HCT116 (cell line): ENCODE data around the gene CNTNAP5. TPM values are rescaled to one million over a fixed set of nuclear protein-coding genes. Genes with fewer than 3 reads are reported as not detected.

ENCODE experiments used
- ATAC-seq: fragments of 200-7000 bp; cut with Tn5 transposase; 2 replicates; pipeline ENCODE4 v1.9.1; 2020; ENCODE audit warnings: mild to moderate bottlenecking, moderate library complexity
- BruUV-seq: library from RNA; stranded (reverse); fragments of 400-500 nt; replicated peaks from 2 replicates; lab custom pipeline; 2021; lab: Mats Ljungman, UMichigan
- CTCF ChIA-PET: fragments of 300-600 bp; sonication (Branson Sonifier 250); formaldehyde crosslinking; loops from one replicate; lab custom pipeline; 2021; ENCODE audit warnings: antibody characterized with exemption; lab: Charles Lee
- POLR2A ChIA-PET: fragments of 300-600, 350-600 bp; sonication (Branson Sonifier 250); formaldehyde crosslinking; loops from one replicate; lab custom pipeline; 2021; ENCODE audit warnings: antibody characterized with exemption; lab: Charles Lee
- RAD21 ChIA-PET, 2 experiments: fragments of 300-600 bp; sonication (Branson Sonifier 250); formaldehyde crosslinking; loops; one replicate each; lab custom pipeline; 2023; ENCODE audit warnings: low total read pairs in 2 of 2; ENCODE audit not compliant: uncharacterized antibody in 2 of 2, unreplicated experiment in 2 of 2, low non-redundant PET in 1 of 2; lab: Charles Lee
- DNase-seq: peaks from one replicate; pipeline ENCODE4 v3.0.0-alpha.2; 2010; ENCODE audit warnings: low read depth, low spot score
- H2AFZ ChIP-seq: fragments of 200-600 bp; shearing (Covaris generic), sonication (generic); 2 replicates; pipeline ENCODE4 v1.6.1; 2017; ENCODE audit warnings: low read depth, mixed run types, mixed read lengths, antibody characterized with exemption, low read length; ENCODE audit not compliant: poor library complexity, severe bottlenecking
- H3K27ac ChIP-seq: 2 replicates; pipeline ENCODE4 v1.5.1; 2012; ENCODE audit warnings: low read depth, low read length
- H3K27me3 ChIP-seq: fragments of 200-600 bp; sonication (generic); 2 replicates; pipeline ENCODE4 v1.6.1; 2016; ENCODE audit warnings: mixed run types, low read length, mixed read lengths; ENCODE audit not compliant: insufficient read depth
- H3K36me3 ChIP-seq, 2 experiments: fragments of 200-500 bp in 1 of 2; fragments of 200-600 bp in 1 of 2; sonication (Bioruptor generic) in 1 of 2; sonication (generic) in 1 of 2; 2 replicates each; pipeline versions ENCODE4 v1.5.1 to v1.6.1; 2014 to 2016; ENCODE audit warnings: low read length in 2 of 2, inconsistent platforms in 1 of 2, mixed read lengths in 1 of 2, mixed run types in 1 of 2; ENCODE audit not compliant: insufficient read depth in 2 of 2, control insufficient read depth in 1 of 2
- H3K4me1 ChIP-seq, 2 experiments: fragments of 200-600 bp in 1 of 2; sonication (generic) in 1 of 2; 2 replicates each; pipeline versions ENCODE4 v1.5.1 to v1.6.1; 2012 to 2017; ENCODE audit warnings: low read length in 2 of 2, inconsistent platforms in 1 of 2, mild to moderate bottlenecking in 1 of 2, mixed read lengths in 1 of 2, mixed run types in 1 of 2, moderate library complexity in 1 of 2; ENCODE audit not compliant: insufficient read depth in 2 of 2, control insufficient read depth in 1 of 2
- H3K4me2 ChIP-seq: fragments of 200-600 bp; sonication (generic); 2 replicates; pipeline ENCODE4 v1.6.1; 2017; ENCODE audit warnings: mixed run types, low read length, mixed read lengths
- H3K4me3 ChIP-seq, 2 experiments: fragments of 200-600 bp in 1 of 2; sonication (generic) in 1 of 2; replicated peaks in 1 of 2; 2 replicates each; pipeline ENCODE4 v1.5.1; 2011 to 2016; ENCODE audit warnings: low read length in 2 of 2, control low read depth in 1 of 2, low read depth in 1 of 2, mild to moderate bottlenecking in 1 of 2, mixed read lengths in 1 of 2, mixed run types in 1 of 2
- H3K79me2 ChIP-seq: fragments of 200-600 bp; sonication (generic); 2 replicates; pipeline ENCODE4 v1.6.1; 2017; ENCODE audit warnings: mild to moderate bottlenecking, mixed run types, low read length, moderate library complexity, mixed read lengths; ENCODE audit not compliant: insufficient read depth
- H3K9ac ChIP-seq: fragments of 200-600 bp; sonication (generic); 2 replicates; pipeline ENCODE4 v1.6.1; 2016; ENCODE audit warnings: low read length, mixed read lengths
- H3K9me2 ChIP-seq: fragments of 200-600 bp; sonication (generic), shearing (Covaris generic); 2 replicates; pipeline ENCODE4 v1.6.1; 2017; ENCODE audit warnings: mixed run types, mild to moderate bottlenecking, moderate library complexity; ENCODE audit not compliant: insufficient read depth
- H3K9me3 ChIP-seq, 2 experiments: fragments of 200-500 bp in 1 of 2; fragments of 200-600 bp in 1 of 2; sonication (Bioruptor generic) in 1 of 2; sonication (generic) in 1 of 2; 2 replicates each; pipeline ENCODE4 v1.6.1; 2014 to 2017; ENCODE audit warnings: low read length in 2 of 2, mixed read lengths in 2 of 2, inconsistent platforms in 1 of 2, low read depth in 1 of 2, mild to moderate bottlenecking in 1 of 2, mixed run types in 1 of 2, moderate library complexity in 1 of 2; ENCODE audit not compliant: control insufficient read depth in 1 of 2, insufficient read depth in 1 of 2
- H4K20me1 ChIP-seq: fragments of 200-600 bp; sonication (generic), shearing (Covaris generic); 2 replicates; pipeline ENCODE4 v1.6.1; 2017; ENCODE audit warnings: mixed run types, mild to moderate bottlenecking, moderate library complexity; ENCODE audit not compliant: insufficient read depth
- ATF3 ChIP-seq: IDR thresholded peaks from 2 replicates; pipeline ENCODE4 v1.6.1; 2012
- CBX3 ChIP-seq: IDR thresholded peaks from 2 replicates; pipeline ENCODE4 v1.6.1; 2012; ENCODE audit warnings: low read depth
- CEBPB ChIP-seq: IDR thresholded peaks from 2 replicates; pipeline ENCODE4 v1.6.1; 2012; ENCODE audit warnings: low read depth
- CTCF ChIP-seq, 3 experiments: fragments of 200-600 bp in 1 of 3; sonication (generic) in 1 of 3; IDR thresholded peaks in 2 of 3; conservative IDR thresholded peaks in 1 of 3; 2 replicates each; pipeline ENCODE4 v1.5.1; 2012 to 2017; ENCODE audit warnings: low read depth in 2 of 3, low read length in 2 of 3, antibody characterized with exemption in 1 of 3, borderline replicate concordance in 1 of 3, control low read depth in 1 of 3, mild to moderate bottlenecking in 1 of 3, mixed read lengths in 1 of 3, mixed run types in 1 of 3, moderate library complexity in 1 of 3; ENCODE audit not compliant: insufficient read depth in 1 of 3
- ELF1 ChIP-seq: IDR thresholded peaks from 2 replicates; pipeline ENCODE4 v1.6.1; 2012; ENCODE audit warnings: low read depth, borderline replicate concordance
- EZH2 ChIP-seq: fragments of 200-600 bp; sonication (generic); IDR thresholded peaks from 2 replicates; pipeline ENCODE4 v1.6.1; 2017; ENCODE audit warnings: antibody characterized with exemption, mixed run types
- MAX ChIP-seq: IDR thresholded peaks from 2 replicates; pipeline ENCODE4 v1.6.1; 2012
- POLR2AphosphoS5 ChIP-seq: IDR thresholded peaks from 2 replicates; pipeline ENCODE4 v1.6.1; 2011; ENCODE audit warnings: mild to moderate bottlenecking, low read depth, low read length, moderate library complexity
- RAD21 ChIP-seq: IDR thresholded peaks from 2 replicates; pipeline ENCODE4 v1.6.1; 2012; ENCODE audit warnings: low read depth, mild to moderate bottlenecking
- REST ChIP-seq: IDR thresholded peaks from 2 replicates; pipeline ENCODE4 v1.6.1; 2012; ENCODE audit warnings: low read depth
- SP1 ChIP-seq: IDR thresholded peaks from 2 replicates; pipeline ENCODE4 v1.6.1; 2012; ENCODE audit warnings: low read depth
- SRF ChIP-seq: IDR thresholded peaks from 2 replicates; pipeline ENCODE4 v1.6.1; 2012; ENCODE audit warnings: low read depth
- ZBTB33 ChIP-seq: IDR thresholded peaks from 2 replicates; pipeline ENCODE4 v1.6.1; 2011; ENCODE audit warnings: mild to moderate bottlenecking, low read length, moderate library complexity; ENCODE audit not compliant: insufficient replicate concordance; ENCODE audit errors: extremely low read depth
- intact Hi-C: fragments of 100-400 bp; cut with micrococcal nuclease; formaldehyde crosslinking; loops from 2 replicates; pipeline ENCODE4 v1.10.0; 2022
- total RNA-seq: library from RNA; stranded (reverse); gene quantifications from one replicate; pipeline ENCODE4 v1.2.1, GENCODE V29; 2021; ENCODE audit not compliant: unreplicated experiment

The CNTNAP5 gene
- total RNA-seq, 1 experiment from 2014 or later: not detected

- TF ChIP-seq CTCF (IDR thresholded peaks at IDR 0.05 in 2 of 3, conservative IDR thresholded peaks at IDR 0.05 in 1 of 3; ENCODE audit: borderline replicate concordance in 1 of 3, insufficient read depth in 1 of 3, low read depth in 2 of 3, low read length in 2 of 3) (no peak), SRF (no peak), POLR2AphosphoS5 (no peak), EZH2 (no peak), CBX3 (no peak), CEBPB (no peak)
Measured at GRCh38 chr2:124664363-124664762, 639.3 kb downstream of the CNTNAP5 start (continued).

GRCh38 chr2:124666976-124667375, 641.9 kb downstream of the CNTNAP5 start:
- no peak for DNase-seq
- Histone ChIP-seq H3K27ac (no peak overlapping the region), H3K4me3 (no peak overlapping the region), H2AFZ (no peak overlapping the region), H4K20me1 (no peaks in the 10 kb centered on the region), H3K9me3 (peaks cover 9 to 17% of the 10 kb centered on the region in 2 experiments; a peak in 2 of 4 replicates), H3K4me1 (no peaks in the 10 kb centered on the region), H3K9ac (no peak overlapping the region), H3K27me3 (no peaks in the 10 kb centered on the region), H3K36me3 (no peaks in the 10 kb centered on the region; a peak in 1 of 4 replicates), H3K4me2 (no peak overlapping the region), H3K9me2 (no peaks in the 10 kb centered on the region), H3K79me2 (no peaks in the 10 kb centered on the region)
- no peak for ATAC-seq
- RAD21 ChIA-PET: no interaction called here
- no peak for TF ChIP-seq ATF3
- no peak for TF ChIP-seq RAD21
- no peak for TF ChIP-seq ZBTB33
- no peak for TF ChIP-seq CEBPB
- TF ChIP-seq ELF1: no peak
- TF ChIP-seq SP1: no peak
- no peak for TF ChIP-seq REST
- no peak for TF ChIP-seq MAX
- BruUV-seq: no TSS peak
- POLR2A ChIA-PET: no interaction called here
- intact Hi-C loops: no loop called here
- CTCF ChIA-PET: no interaction called here
